Kasumi-1 (cell line): ENCODE data around the gene WDR62.
"Not testable (repeated sequence)": the region's sequence is repeated elsewhere in the genome, so short reads cannot be mapped to it uniquely, and the experiment has no call there.

Experiments used
- DNase-seq, 2 experiments: peaks; one replicate each; lab custom pipeline; 2025; lab: John Stamatoyannopoulos, UW

Gene WDR62

DNA sequence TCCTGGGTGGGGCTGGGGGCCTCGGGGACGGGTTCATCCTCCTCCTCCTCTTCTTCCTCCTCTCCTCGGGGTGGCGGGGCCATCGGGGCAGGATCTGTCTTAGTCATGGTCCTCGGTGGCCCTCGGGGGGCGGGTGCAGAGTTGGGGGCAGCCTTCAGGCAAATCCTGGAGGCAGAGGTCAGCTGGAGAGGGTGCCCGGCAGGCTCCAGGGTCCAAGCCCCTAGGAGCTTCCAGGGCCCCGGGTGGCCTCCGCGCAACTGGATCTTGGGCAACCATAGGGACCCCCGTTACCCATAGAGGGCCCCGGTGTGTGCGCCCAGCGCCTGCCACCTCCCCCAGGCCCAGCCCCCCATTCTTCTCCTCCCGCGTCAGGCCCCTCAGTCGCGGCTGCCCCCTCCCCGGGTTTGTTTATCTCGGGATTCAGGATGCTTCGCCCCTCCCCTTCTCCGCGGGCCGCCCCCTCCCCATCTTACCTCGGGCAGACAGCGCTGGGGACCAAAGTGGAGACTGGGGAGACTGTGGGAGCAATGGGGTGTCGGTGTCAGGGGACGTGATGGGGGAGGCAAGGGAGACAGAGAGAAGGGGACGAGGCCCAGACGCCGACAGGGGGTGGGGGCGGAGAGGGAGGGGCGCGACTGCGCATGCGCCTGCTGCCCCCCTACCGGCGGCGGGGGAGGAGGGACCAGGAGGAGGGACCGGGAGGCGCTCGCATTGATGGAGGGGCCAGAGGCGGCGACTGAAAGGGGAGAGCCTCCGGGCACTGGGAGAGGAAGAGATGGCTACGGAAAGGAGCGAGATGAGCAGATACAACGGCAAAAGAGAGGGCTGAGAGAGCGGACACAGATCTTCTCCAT, 22.2 kb upstream of the WDR62 start, which contains the start of gene CLIP3:
TSS of gene CLIP3 (minus strand) at position 623 of the 854 bp plus-strand sequence. CDS start at position 107, 516 bp downstream.
- DNase-seq: no peak

- no peak for DNase-seq
Measured at GRCh38 chr19:36040495-36040894, 14.2 kb upstream of the WDR62 start.

DNA sequence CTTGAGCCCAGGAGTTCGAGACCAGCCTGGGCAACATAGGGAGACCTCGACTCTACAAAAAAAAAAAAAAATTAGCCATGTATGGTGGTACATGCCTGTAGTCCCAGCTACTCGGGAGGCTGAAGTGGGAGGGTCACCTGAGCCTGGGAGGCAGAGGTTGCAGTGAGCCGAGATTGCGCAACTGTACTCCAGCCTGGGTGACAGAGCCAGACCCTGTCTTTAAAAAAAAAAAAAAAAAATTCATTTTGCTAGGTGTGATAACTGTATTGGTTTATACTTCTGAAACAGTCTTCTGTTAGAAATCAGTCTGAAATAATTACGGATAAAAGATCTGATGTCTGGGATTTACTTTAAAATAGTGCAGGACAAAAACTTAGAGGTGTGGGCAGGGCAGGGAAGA, 13.6 kb upstream of the WDR62 start:
- not testable (repeated sequence) for DNase-seq

GRCh38 chr19:36041831-36042230, 12.9 kb upstream of the WDR62 start:
- DNase-seq: no peak

- no peak for DNase-seq
Measured at GRCh38 chr19:36043952-36044351, 10.7 kb upstream of the WDR62 start.

DNA sequence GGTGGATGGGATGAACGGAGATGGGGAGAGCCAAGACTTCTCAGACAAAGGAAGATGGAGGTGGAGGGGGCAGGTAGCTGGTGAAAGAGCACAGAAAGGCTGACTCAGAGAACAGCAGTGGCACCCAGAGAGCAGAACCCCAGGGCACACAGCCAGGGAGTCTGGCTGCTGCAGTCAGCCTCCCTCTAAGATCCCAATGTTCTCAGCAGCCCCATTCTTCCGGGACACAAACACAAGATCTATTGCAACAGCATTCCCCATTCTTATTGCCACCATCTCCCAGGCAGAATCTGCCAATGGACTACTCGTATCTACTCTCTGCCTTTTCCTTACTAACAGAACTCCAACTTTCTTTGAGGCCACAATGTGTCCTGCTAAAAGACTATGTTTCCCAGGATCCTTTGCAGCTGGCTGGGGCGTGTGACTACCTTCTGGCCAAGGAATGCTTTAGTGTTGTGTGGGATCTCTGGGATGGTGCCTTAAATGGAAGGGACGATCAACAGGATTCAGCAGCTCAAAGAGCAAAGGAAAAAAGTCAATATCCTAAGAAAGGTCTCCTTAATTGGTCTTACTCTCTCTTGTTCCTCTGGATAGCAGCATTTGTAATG, 8.2 kb upstream of the WDR62 start:
- DNase-seq: no peak

GRCh38 chr19:36047835-36048234, 6.9 kb upstream of the WDR62 start:
- no peak for DNase-seq

DNA sequence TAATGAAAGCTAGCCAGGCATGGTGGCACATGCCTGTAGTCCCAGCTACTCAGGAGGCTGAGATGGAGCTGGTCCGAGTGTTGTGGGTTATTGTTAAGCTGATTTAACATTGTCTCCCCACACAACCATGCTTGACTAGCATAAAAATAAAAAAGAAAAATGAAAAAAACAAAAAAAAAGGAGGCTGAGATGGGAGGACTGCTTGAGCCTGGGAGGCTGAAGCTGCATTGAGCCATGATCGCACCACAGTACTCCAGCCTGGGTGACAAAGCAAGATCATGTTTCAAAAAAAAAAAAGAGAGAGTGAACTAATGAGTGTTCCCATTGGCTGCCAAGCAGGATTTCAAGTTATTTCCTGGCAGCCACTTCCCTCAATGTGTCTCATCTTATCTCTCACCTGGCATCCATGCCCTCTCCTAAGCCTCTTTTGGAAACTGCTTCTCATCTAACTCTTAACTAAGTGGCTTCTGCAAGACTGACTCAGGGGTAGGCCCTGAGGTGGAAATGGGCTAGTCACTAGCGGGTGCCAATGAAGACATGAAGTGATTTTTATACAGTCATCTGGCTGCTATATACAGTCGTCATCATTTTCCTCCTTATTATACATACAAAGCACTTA, 5.5 kb upstream of the WDR62 start:
- no peak for DNase-seq

DNA sequence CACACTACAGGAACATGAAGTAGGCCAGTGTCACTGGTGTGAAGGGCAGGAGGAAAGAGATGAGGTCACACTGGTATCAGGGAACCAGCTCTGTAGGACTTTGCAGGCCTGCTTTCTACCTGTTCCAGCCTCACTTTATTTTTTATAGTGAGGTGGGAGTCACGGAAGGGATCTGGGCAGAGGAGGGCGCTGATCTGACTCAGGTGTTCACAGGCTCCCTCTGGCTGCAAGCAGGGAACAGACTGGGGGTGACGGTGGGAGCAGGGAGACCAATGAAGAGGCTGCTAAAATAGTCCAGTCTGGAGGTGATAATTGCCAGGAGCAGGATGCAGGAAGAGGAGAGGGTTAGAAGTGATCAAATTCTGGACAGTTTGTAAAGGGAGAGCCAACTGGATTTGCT, 3.5 kb upstream of the WDR62 start:
- DNase-seq: no peak

GRCh38 chr19:36051637-36052036, 3.1 kb upstream of the WDR62 start:
- DNase-seq: no peak

DNA sequence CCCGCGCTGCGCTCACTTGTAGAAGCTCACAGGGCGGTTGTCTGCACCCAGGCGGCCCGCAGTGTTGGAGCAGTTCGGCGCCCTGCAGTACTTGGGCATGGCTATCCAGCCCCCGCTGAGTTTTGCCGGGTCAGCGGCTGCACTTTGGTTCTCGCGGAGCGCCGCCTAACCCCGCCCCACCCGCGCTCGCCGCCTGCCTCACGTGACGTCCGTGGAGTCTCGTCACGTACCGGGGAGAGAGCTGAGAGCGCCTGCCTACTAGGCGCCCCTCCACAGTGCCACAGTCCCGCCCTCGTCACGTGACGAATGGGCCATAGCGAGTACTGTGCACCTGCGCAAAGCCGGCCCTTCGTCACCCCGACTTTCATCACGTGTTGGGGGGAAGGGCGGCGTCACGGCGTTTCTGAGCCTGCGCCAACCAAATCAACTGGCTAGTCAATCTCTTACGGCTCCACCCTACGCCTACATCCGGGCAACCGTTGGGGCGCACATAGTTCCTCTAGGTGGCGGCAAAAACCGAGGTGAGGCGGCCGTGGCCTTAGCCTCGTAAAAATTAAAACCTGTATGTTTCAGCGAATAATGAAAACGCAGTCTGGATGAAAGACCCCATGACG, 471 bp upstream of the WDR62 start, which contains the start of gene THAP8:
TSS of gene THAP8 (minus strand) at position 167 of the 614 bp plus-strand sequence. CDS start at position 99, 68 bp downstream.
- DNase-seq: peak; percentile 97 to 98

GRCh38 chr19:36058481-36059179, 3.9 kb downstream of the WDR62 start:
- no peak for DNase-seq

GRCh38 chr19:36059180-36059910, 4.6 kb downstream of the WDR62 start:
- no peak for DNase-seq

DNA sequence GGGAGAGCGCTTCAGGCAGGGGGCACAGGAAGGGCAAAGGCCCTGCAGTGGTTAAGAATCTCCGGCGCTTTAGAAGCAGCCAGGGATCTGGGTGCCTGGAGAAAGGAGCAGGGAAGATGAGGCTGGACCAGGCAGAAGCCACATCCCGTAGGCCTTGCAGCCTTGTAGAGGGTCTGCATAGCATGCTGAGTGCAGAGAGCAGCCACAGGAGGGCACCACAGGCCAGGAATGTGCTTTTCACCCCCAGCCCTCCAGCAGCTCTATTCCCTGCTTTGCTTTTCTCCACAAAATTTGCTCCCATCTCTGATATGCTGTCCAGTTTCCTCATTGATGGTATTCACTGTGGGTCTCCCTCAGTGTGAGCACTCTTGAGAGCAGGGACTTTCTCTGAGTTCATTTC, 5.7 kb downstream of the WDR62 start:
- peak; percentile 44 to 53 for DNase-seq

DNA sequence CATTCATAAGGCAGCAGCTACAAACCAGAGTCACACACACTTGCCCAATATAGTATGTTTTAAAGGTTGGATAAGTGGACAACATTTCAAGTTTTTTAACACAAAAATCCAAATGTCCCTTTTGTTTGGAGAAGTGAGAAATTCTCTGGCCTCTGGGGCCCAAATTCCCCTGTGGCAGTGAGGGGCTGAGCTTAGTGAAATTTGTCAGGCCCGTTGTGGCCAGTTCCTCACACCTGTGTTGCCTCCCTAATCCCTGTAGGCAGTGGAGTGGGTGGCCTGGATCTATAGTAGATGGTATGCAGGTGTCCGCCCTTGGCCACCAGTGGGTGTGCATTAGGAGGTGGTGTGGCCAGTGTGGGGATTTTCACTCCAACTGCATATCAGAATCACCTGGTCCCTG, 6.7 kb downstream of the WDR62 start:
- no peak for DNase-seq

GRCh38 chr19:36064826-36065225, 10.1 kb downstream of the WDR62 start:
- no peak for DNase-seq

- no peak for DNase-seq
Measured at GRCh38 chr19:36067681-36068080, 13.0 kb downstream of the WDR62 start.

GRCh38 chr19:36068810-36069499, 14.3 kb downstream of the WDR62 start:
- DNase-seq: not testable (repeated sequence)

GRCh38 chr19:36072081-36072480, 17.4 kb downstream of the WDR62 start:
- no peak for DNase-seq

DNA sequence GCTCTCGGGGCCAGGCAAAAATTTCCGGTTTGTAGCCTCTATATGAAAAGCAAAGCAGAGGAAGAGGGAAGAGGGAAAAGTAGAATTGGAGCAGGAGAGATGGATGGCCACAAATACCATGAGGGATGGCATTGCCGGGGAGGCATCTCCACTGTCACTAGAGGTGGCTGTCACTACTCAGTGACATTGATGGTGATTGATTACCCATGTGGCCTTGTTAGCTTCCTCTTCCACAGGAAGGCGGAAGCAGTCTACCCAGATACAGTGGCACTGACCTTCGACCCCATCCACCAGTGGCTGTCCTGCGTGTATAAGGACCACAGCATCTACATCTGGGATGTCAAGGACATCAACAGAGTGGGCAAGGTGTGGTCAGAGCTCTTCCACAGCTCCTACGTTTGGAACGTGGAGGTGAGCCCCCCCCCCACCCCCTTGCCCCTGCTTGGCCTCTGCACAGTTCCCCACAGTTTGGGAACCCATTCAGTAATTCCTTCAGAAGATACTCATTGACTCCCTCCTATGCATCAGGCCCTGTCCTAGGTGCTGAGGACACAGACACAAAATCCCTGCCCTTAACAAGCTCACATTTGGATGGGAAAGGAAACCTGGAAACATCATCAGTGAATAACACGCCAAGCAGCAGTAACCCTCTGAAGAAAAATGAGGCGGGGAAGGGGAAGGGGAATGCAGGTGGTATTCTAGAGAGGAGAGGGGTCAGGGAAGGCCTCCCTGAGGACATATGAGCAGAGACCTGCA, 18.6 kb downstream of the WDR62 start:
- DNase-seq: no peak
